Measurements from ENCODE around the gene ALKBH6.

DNA sequence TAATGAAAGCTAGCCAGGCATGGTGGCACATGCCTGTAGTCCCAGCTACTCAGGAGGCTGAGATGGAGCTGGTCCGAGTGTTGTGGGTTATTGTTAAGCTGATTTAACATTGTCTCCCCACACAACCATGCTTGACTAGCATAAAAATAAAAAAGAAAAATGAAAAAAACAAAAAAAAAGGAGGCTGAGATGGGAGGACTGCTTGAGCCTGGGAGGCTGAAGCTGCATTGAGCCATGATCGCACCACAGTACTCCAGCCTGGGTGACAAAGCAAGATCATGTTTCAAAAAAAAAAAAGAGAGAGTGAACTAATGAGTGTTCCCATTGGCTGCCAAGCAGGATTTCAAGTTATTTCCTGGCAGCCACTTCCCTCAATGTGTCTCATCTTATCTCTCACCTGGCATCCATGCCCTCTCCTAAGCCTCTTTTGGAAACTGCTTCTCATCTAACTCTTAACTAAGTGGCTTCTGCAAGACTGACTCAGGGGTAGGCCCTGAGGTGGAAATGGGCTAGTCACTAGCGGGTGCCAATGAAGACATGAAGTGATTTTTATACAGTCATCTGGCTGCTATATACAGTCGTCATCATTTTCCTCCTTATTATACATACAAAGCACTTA lies 35.2 kb upstream of the ALKBH6 start:
- TF ChIP-seq, protein P1, sequence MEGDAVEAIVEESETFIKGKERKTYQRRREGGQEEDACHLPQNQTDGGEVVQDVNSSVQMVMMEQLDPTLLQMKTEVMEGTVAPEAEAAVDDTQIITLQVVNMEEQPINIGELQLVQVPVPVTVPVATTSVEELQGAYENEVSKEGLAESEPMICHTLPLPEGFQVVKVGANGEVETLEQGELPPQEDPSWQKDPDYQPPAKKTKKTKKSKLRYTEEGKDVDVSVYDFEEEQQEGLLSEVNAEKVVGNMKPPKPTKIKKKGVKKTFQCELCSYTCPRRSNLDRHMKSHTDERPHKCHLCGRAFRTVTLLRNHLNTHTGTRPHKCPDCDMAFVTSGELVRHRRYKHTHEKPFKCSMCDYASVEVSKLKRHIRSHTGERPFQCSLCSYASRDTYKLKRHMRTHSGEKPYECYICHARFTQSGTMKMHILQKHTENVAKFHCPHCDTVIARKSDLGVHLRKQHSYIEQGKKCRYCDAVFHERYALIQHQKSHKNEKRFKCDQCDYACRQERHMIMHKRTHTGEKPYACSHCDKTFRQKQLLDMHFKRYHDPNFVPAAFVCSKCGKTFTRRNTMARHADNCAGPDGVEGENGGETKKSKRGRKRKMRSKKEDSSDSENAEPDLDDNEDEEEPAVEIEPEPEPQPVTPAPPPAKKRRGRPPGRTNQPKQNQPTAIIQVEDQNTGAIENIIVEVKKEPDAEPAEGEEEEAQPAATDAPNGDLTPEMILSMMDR (IDR thresholded peaks at IDR 0.05; ENCODE audit: low read depth, low read length): no peak
- no peak for TF ChIP-seq EZH2phosphoT487 (IDR thresholded peaks at IDR 0.05; ENCODE audit: low read depth)

Data from OCI-LY3 (cell line).